SHP77 treated with DMSO at 0.1 percent for 48 hours (cell line): ENCODE results near the gene ELAVL1.
A peak's percentile ranks its signal among the peaks of the same experiment; 100 is the strongest.
"Not testable (repeated sequence)": the region's sequence is repeated elsewhere in the genome, so short reads cannot be mapped to it uniquely, and the experiment has no call there.

Experiments used
- DNase-seq: peaks from one replicate; lab custom pipeline; 2025; lab: John Stamatoyannopoulos, UW

ELAVL1 gene

DNA sequence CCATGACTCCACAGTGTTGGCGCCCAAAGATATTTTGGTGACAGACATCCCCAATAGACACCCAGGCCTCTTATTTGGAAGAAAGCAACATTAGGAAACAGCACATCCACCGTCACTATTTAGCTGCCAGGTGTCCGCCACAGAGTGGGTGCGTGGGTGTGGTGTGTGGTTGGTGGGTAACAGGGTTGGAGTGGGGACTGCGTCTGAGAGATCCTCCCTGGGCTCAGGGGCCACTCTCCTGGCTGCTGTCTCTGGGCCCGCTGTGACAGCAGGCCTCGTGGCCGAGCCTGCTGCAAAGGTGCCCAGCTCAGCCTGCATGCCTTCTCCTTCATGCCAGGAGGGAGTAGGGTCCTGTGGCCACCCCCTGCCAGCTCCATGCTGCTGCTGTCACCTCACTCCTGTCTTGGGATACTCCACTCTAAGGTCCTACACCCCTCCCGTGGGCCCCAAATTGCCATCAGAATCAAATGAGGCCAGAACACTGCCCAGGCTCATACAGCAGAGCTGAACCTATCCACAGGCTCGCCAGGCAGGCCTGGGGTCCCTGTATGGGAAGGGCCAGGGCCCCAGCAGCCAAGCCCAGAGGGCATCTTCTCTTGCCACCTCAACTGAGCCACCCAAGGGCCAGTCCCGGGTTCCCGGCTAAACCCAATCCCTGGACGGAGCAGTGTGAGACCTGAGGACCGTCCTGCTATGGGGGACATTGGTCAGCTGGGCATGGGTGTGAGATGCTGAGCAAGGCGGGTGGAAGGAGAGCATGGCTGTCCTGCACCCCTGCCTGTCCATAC, 37.2 kb downstream of the ELAVL1 start:
- no peak for DNase-seq

DNA sequence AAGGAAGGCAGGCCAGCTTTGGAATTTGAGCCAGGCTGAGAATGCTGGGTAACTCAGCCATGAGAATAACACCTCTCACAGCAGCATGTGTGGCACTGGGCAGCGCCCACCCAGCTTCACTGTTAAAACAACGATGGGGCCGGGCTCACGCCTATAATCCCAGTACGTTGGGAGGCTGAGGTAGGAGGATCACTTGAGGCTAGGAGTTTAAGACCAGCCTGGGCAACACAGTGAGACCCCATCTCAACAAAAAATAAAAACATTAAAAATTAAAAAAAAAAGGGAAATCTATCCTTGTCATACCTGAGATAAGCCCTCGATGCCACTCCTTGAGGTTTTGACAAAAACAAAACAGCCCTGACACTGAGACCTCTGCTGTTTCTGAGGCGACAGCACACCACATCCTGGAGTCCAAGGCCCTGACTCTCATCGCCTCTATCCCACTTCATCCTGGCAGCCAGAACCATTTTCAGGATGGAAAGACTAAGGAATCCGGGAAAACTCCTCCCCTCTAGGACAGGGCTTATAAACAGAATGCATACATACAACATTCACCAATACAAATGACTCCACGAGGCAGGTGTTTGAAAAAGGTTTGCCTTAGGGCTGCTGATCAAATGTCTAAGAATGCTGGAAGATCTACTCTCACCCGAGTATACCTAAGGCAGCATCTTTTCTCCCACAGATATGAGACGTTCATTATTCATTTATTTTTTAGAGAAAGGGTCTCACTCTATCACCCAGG, 39.3 kb downstream of the ELAVL1 start:
- DNase-seq = no peak

DNA sequence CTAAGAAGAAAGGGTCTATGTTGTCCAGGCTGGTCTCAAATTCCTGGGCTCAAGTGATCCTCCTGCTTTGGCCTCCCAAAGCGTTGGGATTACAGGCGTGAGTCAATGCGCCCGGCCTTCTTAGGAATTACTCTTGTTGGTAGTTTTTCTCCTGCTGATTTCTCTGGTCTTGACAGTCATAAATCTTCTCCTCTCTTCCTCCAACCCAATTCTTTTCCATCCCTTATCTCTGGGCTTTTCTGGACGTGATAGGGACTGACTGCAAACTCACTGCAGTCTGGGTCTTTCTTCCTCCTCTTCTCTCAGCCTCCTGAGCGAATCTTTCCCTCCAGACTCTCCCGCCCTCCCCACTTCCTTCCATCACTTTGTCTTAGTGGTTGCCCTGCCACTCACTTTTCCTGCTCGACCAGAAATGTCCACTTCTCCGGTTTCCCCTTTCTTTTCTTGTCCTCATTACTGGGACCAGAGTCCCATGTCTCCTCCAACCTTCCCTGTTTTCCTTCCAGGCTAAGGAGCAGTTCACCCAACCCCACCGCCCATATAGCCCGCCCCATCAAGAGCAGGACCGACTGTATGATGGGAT, 40.1 kb downstream of the ELAVL1 start:
- DNase-seq = no peak

DNA sequence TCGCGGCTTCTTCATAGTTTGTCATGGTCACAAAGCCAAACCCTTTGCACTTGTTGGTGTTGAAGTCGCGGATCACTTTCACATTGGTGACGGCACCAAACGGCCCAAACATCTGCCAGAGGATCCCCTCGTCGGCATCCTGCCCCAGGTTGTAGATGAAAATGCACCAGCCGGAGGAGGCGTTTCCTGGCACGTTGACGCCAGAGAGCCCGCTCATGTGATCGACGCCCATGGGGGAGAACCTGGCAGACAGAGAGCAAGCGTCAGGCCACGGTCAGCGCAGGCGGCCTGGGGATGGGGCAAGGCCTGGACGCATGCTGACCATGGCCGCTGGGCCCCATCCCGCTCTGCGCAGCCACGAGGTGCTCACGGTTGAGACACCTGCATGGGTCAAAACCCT, 41.9 kb downstream of the ELAVL1 start:
- no peak for DNase-seq

DNA sequence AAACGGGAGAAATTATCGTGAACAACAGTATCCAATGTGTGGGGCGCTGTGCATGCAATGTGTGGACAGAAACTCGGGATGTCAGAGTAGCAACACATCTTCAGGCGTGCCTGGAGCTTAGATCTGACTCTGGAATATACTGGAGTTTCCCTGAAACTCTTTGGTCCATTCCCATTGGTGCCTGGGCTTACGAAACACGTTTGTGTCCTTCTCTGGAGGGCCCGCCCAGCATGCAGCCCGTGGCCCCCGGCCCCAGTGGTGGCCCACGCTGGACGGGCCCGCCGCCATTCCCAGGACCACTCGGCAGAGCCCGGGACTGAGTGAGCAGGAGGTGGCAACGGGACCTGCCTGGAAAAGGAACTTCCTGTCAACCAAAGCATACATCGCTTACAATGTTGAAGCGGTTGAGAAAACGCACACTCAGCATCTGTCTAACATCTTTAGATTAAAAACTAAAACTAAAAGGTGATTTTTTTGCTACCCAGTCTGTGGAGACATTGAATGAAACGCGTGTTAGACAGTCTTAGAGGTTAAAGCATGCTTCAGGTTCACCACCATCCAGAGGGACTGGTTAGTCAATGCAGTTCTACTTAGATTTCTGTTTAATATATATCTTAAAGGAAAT, 42.7 kb downstream of the ELAVL1 start:
- no peak for DNase-seq

DNA sequence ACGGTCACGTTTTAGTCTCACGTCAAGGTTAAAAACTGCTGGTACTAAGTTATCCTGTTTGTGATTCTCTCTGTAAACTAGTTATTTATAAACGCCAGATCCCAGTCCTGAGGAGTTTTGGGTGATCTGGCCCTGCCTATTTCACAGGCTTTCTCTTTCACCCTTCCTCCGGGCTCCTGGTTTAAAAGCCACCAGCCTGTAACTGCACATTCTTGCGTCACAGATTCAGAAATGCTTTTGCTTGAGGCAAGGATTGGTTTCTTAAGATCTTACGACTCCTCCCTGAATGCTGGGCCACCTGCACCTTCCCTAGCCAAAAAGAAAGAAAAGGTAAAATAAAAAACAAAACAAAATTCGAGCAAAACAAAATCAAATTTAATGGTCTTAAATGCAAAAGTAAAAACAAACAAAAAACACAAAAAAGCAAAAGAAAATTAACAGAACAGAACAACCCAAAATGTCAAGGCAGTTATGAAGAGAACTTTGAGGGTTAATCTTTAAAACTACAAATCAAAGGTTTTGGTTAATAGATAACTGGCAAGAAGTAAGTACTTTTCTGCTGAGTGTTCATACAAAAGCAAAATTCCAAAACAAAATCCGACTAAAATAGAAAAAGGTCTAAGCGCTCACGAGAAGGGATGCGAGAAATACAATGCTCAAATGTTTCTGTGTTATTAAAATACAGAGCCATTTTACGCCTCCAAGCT, 43.4 kb downstream of the ELAVL1 start:
- DNase-seq = no peak

DNA sequence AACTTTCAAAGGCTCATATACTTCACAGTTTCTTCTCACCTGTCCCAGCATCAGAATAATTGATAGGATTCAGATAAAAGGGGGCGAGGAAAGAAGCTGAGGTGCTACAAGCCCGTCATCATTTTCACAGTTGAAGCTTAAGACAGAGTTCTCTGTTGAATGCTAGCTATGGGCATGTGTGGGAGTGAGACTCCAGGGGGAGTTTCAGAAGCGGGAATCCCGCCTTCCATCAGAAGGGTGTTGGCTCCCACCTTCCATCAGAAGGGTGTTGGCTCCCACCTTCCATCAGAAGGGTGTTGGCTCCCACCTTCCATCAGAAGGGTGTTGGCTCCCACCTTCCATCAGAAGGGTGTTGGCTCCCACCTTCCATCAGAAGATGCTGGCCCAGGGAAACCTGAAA, 44.4 kb downstream of the ELAVL1 start:
- not testable (repeated sequence) for DNase-seq

DNA sequence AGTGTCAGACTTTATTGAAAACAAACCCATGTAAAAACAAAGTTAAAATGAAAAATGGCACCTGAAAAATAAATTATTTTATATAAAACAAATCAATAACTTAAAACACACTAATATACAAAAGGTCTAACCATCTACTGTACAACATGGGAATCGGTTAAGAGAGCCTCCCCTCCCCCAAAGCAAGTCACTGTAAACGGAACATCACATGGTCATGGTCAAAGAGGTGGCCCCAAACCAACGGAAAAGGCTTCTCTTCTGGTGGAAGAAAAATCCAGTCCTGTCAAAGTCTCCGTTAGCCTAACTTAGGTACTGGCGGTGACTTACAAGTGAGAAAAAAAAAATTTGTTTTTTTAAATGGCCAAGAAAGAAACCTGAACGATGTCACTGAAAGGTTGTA, 46.2 kb downstream of the ELAVL1 start:
- no peak for DNase-seq

DNA sequence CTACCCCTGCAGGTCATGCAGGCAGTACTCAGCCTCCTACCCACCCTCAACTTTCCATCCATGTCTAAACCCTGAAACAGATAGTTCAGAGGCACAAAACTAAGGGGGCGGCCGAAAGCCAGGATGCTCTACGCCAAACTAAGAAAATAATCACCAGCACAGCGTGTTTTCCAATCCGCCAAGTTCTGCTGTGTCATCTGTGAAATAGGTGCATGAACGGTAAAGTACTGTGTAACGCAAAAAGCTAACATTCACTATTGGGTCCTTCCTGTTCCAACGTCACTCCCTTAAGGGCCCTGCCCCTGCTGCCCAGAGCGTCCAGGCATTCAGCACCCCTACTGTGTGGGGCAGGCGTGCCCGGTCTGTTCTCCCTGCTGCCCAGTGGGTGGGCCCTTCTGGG, 49.7 kb downstream of the ELAVL1 start:
- DNase-seq = no peak

DNA sequence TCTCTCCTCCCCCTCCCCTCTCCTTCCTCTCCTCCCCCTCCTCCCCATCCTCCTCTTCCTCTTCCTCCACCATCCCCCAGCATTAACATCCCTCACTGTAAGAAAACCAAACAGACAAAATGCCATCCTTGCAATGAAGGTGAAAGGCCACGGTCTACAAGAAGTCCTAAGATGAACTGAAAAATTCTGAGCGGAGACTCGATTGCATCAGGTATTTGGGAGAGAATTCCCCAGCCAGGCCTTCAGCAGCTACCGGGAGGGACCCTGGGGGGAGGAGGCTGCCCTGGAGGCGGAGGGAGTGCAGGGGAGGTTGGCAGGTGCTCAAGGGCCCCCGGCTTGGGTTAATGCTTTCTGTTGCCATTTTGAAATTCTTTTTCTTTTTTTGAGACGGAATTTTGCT, 51.9 kb downstream of the ELAVL1 start:
- DNase-seq = no peak

DNA sequence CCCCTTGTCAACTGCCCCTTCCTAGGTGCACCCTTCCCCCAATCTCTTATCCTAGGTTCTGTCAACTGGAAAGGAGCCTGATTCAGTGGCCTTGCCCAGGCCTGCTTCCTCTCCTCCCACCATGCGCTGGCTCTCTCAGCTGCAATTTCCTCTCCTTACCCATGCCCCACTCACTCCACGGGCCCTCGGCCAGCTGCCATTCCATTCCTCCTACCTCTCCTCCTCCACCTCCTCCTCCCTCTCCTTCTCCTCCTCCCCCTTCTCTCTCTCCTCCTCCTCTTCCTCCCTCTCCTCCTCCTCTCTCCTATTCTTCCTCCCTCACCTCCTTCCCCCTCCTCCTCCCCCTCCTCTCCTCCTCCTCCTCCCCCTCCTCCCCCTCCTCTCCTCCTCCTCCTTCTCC, 52.4 kb downstream of the ELAVL1 start:
- no peak for DNase-seq

DNA sequence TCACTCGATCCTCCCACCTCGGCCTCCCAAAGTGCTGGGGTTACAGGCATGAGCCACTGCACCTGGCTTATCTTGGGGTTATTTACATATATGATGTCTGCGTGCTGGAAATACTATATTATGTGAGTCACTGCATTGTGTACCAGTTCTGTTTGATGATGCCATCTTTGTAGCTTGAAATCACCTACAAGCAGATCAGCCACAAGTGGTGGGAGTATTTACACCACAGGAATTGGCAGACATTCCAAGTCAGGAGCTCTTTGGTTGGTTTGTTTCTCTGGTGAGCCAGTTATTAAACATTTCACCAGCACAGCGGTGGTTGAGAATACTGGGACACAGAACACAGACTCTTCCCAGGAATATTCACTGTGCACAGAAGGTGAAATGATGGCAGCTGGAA, 57.5 kb downstream of the ELAVL1 start:
- no peak for DNase-seq

DNA sequence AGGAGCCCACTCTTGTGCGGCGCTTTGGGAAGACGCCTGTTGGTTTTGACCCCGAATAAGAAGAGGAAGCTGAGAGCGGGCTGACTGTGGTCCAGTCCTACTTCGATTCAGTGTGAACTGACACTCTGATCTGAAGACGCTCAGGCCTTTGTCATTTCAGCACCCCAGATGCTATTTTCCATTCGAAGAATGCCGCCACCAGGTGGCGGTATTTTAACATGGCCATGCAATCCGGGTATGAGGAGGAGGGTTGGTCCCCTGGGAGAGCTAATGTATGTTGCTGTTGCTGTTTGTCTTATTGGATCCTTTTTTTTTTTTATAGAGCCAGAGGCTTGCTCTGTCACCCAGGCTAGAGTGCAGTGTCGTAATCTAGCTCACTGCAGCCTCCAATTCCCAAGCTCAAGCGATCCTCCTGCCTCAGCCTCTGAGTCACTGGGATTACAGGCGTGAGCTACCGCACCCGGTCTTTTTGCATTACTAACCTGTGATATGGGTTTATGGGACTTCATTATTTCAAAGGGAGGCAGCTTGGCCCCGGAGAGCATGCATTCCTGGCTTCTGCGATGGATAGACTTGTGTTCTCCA, 61.2 kb downstream of the ELAVL1 start:
- peak; percentile 32 for DNase-seq

DNA sequence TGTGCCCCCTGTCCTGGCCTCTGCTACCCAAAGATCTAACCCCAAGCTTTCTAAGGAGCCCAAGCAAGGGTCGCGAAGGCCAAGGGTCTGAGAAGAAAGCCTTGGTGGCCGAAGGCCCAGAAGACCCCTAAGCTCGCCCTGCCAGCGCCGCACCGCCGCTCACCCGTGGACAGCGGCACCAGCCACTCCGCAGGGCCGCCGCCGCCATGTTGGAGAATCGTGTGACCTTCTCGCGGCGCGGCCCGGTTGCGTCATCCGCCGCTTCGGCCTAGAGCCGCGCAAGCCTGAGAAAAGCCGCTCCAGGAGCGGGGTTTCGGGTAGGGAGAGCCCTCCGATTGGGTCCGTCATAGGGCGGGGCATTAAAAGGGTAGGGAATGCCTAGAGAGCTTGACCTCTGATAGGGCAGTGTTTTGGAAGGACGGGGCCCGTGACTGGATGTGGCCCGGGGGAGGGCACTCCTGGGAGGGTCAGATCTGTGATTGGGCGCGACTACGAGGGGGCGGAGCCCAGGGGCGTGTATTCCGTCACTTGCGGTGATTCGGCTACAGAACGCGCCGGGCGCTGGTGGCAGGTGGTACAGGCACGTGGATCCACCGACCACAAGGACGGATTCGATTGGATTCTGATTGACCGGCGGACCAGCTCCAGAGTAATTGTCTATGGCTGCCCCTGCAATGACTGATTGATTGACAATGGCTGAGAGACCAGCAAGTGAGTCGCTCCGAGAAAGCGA, 61.8 kb downstream of the ELAVL1 start, which contains the start of gene TIMM44:
TSS of gene TIMM44 (minus strand) at position 223 of the 733 bp plus-strand sequence. CDS start at position 208, 15 bp downstream.
- peak; percentile 99 for DNase-seq

DNA sequence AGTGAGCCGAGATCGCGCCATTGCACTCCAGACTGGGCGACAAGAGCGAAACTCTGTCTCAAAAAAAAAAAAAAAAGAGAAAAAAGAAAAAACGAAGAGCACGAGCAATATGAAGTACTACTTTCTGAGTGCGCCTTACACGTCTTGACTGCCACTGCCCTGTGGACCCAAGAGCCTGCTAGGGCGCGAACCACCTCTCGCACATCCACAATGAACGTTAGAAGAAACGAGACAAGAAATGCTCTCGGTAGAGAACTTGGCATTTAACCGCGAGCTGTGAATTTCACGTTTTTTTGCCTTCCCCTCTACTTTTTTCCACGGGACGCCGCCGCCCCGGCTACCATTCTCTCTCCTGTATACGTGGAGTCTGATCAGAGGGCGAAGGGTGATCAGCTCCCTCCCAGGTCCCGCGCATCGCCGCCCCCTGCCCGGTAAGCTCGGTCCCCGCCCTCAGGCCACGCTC, 62.4 kb downstream of the ELAVL1 start:
- DNase-seq = no peak

DNA sequence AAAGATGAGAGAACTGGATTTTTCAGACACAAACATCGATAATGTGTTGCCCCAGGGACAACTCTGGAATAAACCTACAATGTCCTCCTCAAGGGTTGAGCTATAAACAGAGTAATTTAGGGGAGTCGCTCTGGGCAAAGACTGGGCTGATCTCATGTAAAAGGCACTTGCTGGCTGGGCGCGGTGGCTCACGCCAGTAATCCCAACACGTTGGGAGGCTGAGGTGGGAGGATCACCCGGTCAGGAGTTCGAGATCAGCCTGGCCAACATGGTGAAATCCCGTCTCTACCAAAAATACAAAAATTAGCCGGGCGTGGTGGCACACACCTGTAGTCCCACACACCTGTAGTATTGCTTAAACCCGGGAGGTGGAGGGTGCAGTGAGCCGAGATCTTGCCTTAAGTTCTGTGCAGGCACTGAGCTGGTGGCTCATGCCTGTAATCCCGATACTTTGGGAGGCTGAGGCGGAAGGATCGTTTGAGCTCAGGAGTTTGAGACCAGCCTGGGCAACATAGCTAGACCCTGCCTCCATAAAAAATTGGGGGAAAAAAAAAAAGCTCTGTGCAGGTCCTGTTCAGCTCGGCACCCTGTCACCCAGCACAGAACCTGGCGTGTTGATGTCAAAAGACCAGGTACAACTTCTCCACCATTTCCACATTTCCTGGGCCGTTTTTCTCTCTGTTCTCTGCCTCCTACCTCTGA, 63.4 kb downstream of the ELAVL1 start:
- DNase-seq = no peak

DNA sequence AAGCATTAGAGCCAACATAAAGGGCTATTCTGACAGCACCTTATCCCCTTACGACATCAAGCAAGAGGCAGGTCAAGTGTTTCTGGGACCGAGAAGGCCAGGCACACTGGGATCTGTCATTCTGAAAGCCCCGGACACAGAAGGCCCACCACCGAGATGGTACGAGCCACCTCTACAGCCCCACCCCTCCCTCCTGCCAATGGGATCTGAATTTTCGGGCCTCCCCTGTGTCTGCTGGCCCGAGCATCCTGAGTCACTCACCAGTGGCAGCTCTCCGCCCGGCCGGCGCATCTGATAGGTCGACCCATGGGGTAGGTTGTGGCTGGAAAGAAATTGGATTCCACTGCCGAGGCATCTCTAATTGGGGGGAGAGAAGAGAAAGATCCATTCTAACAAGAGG, 64.6 kb downstream of the ELAVL1 start:
- no peak for DNase-seq

DNA sequence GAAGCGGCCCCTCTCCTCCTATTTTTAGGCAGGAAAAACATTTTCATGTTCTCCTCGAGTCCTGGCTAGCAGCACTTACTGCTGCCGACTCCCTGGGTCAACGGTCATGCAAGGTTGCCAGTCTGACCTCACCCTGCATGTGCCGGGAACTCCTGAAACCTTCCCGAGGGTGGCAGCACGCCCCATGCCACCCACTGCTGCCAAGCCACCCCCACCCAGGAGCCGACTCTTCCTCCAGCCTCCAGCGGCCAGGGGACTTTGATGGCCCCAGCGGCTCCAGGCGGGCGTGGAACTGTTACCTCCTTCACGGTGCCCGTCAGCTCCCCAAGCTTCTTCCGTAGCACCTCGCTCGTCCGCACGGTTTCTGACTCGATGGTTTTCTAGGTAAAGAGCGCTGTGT, 70.7 kb downstream of the ELAVL1 start:
- DNase-seq = no peak

DNA sequence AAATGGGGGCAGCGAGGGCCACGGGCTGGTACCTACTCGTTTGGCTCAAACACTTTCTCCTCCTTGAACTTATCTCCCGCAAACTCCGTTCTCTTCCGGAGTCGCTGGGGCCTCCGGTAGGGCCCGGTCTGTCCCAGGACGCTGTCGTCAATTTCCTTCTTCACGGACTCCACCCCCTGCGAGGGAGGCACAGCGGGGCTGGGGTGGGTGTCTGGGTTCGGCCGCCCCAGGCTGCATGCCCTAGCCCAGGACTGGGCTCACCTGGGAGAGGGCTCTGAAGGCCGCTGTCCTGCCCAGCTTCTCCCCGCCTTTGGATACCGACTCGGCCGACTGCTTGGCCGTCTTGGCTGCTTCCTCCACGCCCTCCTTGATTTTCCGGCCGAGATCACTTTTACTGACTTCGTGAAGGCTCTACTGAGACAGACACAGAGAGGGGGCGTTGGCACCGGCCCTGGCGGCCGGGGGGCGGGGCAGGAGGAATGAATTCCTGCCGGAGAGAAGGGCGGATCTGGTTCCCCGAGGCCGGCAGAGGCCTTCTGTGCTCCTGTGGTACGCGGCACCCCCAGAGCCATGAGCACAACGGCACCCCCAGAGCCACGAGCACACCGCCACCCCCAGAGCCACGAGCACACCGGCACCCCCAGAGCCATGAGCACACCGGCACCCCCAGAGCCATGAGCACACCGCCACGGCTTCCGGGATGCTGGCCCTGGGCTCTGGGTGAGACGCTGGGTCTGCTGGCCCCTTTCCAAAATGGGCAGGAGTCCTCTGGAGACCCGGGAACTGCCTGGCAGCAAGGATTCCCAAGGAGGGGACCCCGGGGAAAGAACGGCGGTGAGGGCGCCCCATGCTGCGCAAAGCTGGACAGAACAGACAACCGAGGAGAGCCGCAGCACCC, 71.4 kb downstream of the ELAVL1 start:
- no peak for DNase-seq
